Gastroesophageal sphincter (tissue), 4 donors: ENCODE data around the gene LRRC49. TPM values are rescaled to one million over a fixed set of nuclear protein-coding genes. Genes with fewer than 3 reads are reported as not detected.

ENCODE experiments used
- ATAC-seq: fragments of 150-250 bp; one replicate; pipeline ENCODE4 v1.9.1; 2016; ENCODE audit warnings: mild to moderate bottlenecking, moderate library complexity
- H3K27ac ChIP-seq, 4 donors: fragments of 200-600 bp; sonication (generic) in 3 of 4; 1 replicate in 3 of 4; 2 replicates in 1 of 4; pipeline ENCODE4 v1.5.1; 2016 to 2019
- H3K27me3 ChIP-seq: fragments of 200-600 bp; sonication (generic); one replicate; pipeline ENCODE4 v1.5.1; 2019
- H3K36me3 ChIP-seq, 2 donors: fragments of 200-600 bp; sonication (generic); one replicate each; pipeline ENCODE4 v1.5.1; 2019; ENCODE audit warnings: control low read depth in 1 of 2
- H3K4me1 ChIP-seq, 3 donors: fragments of 200-600 bp; sonication (generic); 1 replicate in 2 of 3; 2 replicates in 1 of 3; pipeline ENCODE4 v1.5.1; 2016 to 2019; ENCODE audit warnings: control low read depth in 2 of 3
- H3K4me3 ChIP-seq, 2 donors: fragments of 200-600 bp; sonication (generic); one replicate each; pipeline ENCODE4 v1.5.1; 2019; ENCODE audit warnings: mild to moderate bottlenecking in 1 of 2, moderate library complexity in 1 of 2
- H3K9me3 ChIP-seq, 3 donors: fragments of 200-600 bp; sonication (generic); one replicate each; pipeline ENCODE4 v1.5.1; 2017 to 2019; ENCODE audit warnings: control low read depth in 2 of 3
- CTCF ChIP-seq, 4 experiments: fragments of 200-600 bp in 2 of 4; fragments of 450-650 bp in 2 of 4; sonication (generic) in 1 of 4; IDR thresholded peaks; one replicate each; pipeline ENCODE4 v1.5.1; 2017 to 2019; ENCODE audit warnings: antibody characterized with exemption in 4 of 4, mild to moderate bottlenecking in 2 of 4, moderate library complexity in 2 of 4
- EP300 ChIP-seq: sonication (generic); formaldehyde crosslinking; IDR thresholded peaks from one replicate; pipeline ENCODE4 v1.6.1; 2017; ENCODE audit warnings: antibody characterized with exemption, mild to moderate bottlenecking
- POLR2A ChIP-seq, 2 donors: fragments of 450-650 bp; IDR thresholded peaks; one replicate each; pipeline ENCODE4 v1.6.1; 2017; ENCODE audit warnings: antibody characterized with exemption in 2 of 2, mild to moderate bottlenecking in 2 of 2, moderate library complexity in 1 of 2
- POLR2AphosphoS5 ChIP-seq: sonication (generic); formaldehyde crosslinking; IDR thresholded peaks from one replicate; pipeline ENCODE4 v1.6.1; 2017; ENCODE audit warnings: antibody characterized with exemption
- WGBS, 2 donors: methylation state at CpG; one replicate each; pipeline ENCODE4 v1.1.5; 2018; ENCODE audit warnings: low coverage in 1 of 2; 5-methylcytosine and 5-hydroxymethylcytosine counted together
- total RNA-seq, 4 donors: library from RNA; depleted of rRNA; stranded (reverse); fragments of >200 nt; gene quantifications; one replicate each; pipeline ENCODE4 v1.1.0, GENCODE V29; 2016

The LRRC49 gene
- total RNA-seq, 4 donors from 2014 or later: 5.8 to 14.5 (median 9.2) TPM

- no peak overlapping the region for H3K4me3 ChIP-seq
- H3K27me3 ChIP-seq: no peaks in the 10 kb centered on the region
- H3K27ac ChIP-seq: no peak overlapping the region
- no peak for ATAC-seq
- H3K9me3 ChIP-seq: peaks cover 0 to 13% (median 0%) of the 10 kb centered on the region in 3 donors
- peaks cover 0 to 9% (median 0%) of the 10 kb centered on the region in 3 donors for H3K4me1 ChIP-seq
- no peak for TF ChIP-seq CTCF (IDR thresholded peaks at IDR 0.05)
- no peak for TF ChIP-seq POLR2A (IDR thresholded peaks at IDR 0.05)
- H3K36me3 ChIP-seq: no peaks in the 10 kb centered on the region
Observed at GRCh38 chr15:70955151-70955550, 62.5 kb downstream of the LRRC49 start.

DNA sequence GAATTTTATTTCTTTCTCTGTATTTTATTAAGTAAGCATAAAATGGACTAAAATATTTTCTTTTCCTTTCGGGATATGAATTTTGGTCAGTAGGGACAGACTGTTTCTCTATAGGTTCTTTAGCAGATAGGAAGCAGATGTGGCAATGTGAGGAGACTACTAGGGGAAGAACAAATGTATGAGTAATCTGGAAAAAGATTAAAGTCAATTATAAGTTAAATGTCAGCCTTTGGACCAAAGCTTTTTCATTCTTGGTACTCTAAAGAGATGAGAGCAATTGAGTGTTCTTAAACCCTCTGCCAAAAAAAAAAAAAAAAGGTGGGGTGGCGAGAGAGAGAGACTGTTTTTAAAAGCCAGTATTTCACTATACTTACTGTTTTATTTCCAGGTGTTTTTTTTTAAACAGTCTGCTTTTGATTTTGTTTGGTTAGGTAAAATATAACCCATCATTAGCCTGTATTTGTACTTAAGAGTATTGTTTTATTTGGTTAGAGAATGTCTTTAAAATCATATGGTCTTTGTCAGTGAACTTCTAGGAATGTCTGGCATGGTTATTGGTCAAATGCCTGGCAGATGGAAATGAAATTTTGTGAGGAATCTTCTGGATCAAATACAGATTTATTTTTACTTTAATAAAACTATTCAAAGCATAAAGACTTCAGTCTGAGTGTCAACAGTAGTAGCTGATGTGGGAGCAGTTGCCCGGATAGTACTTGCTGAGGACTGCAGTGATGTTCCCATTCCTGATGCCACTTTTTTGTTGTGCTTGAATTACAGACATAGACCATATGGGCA, 63.8 kb downstream of the LRRC49 start:
- H3K27me3 ChIP-seq: no peaks in the 10 kb centered on the region
- peaks cover 0 to 5% (median 0%) of the 10 kb centered on the region in 3 donors for H3K9me3 ChIP-seq
- WGBS, 2 donors: 27 to 65% methylated on average over 3 of the region's 3 CpGs
- TF ChIP-seq POLR2A (IDR thresholded peaks at IDR 0.05) (no peak), EP300 (no peak), POLR2AphosphoS5 (no peak), CTCF (IDR thresholded peaks at IDR 0.05) (no peak)
- no peak overlapping the region for H3K27ac ChIP-seq
- H3K4me3 ChIP-seq: no peak overlapping the region
- H3K4me1 ChIP-seq: peaks cover 0 to 9% (median 0%) of the 10 kb centered on the region in 3 donors
- ATAC-seq: no peak
- H3K36me3 ChIP-seq: no peaks in the 10 kb centered on the region

GRCh38 chr15:70962084-70962483, 69.5 kb downstream of the LRRC49 start:
- ATAC-seq: no peak
- Histone ChIP-seq H3K4me3 (no peak overlapping the region), H3K36me3 (no peaks in the 10 kb centered on the region), H3K27me3 (no peaks in the 10 kb centered on the region), H3K9me3 (no peaks in the 10 kb centered on the region), H3K4me1 (no peaks in the 10 kb centered on the region), H3K27ac (no peak overlapping the region)
- TF ChIP-seq POLR2AphosphoS5 (no peak), POLR2A (IDR thresholded peaks at IDR 0.05) (no peak), CTCF (IDR thresholded peaks at IDR 0.05) (no peak), EP300 (no peak)

DNA sequence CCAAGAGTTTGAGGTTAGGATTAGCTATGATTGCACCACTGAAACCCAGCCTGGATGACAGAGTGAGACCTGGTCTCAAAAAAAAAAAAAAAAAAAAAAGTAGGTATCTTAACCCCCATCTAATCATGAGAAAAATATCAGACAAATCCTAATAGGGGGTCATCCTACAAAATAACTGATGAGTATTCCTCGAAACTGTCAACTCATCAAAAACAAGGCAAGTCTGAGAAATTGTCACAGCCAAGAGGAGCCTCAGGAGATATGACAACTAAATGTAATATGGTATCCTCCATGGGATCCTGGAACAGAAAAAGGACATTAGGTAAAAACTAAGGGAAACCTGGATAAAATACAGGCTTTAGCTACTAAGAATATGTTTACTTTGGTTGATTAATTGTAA, 70.6 kb downstream of the LRRC49 start:
- H3K27me3 ChIP-seq: no peaks in the 10 kb centered on the region
- ATAC-seq: no peak
- 88% methylated on average over 1 of the region's 1 CpG; no CpG with 5 or more reads in 1 of the 2 donors for WGBS, 2 donors
- H3K27ac ChIP-seq: no peak overlapping the region
- no peaks in the 10 kb centered on the region for H3K9me3 ChIP-seq
- H3K4me1 ChIP-seq: no peaks in the 10 kb centered on the region
- no peaks in the 10 kb centered on the region for H3K36me3 ChIP-seq
- TF ChIP-seq POLR2A (IDR thresholded peaks at IDR 0.05): no peak
- no peak for TF ChIP-seq POLR2AphosphoS5
- H3K4me3 ChIP-seq: no peak overlapping the region

GRCh38 chr15:70964058-70964457, 71.4 kb downstream of the LRRC49 start:
- Histone ChIP-seq H3K27ac (no peak overlapping the region), H3K9me3 (no peaks in the 10 kb centered on the region), H3K4me3 (no peak overlapping the region), H3K36me3 (no peaks in the 10 kb centered on the region), H3K27me3 (no peaks in the 10 kb centered on the region), H3K4me1 (no peaks in the 10 kb centered on the region)
- 80 to 88% methylated on average over 1 to 5 of the region's 5 CpGs for WGBS, 2 donors
- no peak for ATAC-seq
- TF ChIP-seq EP300: no peak
- no peak for TF ChIP-seq CTCF (IDR thresholded peaks at IDR 0.05)
- no peak for TF ChIP-seq POLR2AphosphoS5
- TF ChIP-seq POLR2A (IDR thresholded peaks at IDR 0.05): no peak
